ENCODE results near the gene NRP1.

Gene NRP1

GRCh38 chr10:33201971-33202370, 132.5 kb downstream of the NRP1 start:
- DNase-seq: no peak

GRCh38 chr10:33201056-33201780, 133.2 kb downstream of the NRP1 start:
- no peak for DNase-seq

GRCh38 chr10:33199731-33200232, 134.7 kb downstream of the NRP1 start:
- no peak for DNase-seq

- no peak for DNase-seq
Measured at GRCh38 chr10:33198610-33199009, 135.9 kb downstream of the NRP1 start.

GRCh38 chr10:33196710-33197491, 137.6 kb downstream of the NRP1 start:
- no peak for DNase-seq

GRCh38 chr10:33196377-33196706, 138.1 kb downstream of the NRP1 start:
- no peak for DNase-seq

GRCh38 chr10:33195608-33196376, 138.7 kb downstream of the NRP1 start:
- no peak for DNase-seq

GRCh38 chr10:33193701-33194521, 140.6 kb downstream of the NRP1 start:
- no peak for DNase-seq

GRCh38 chr10:33193057-33193700, 141.3 kb downstream of the NRP1 start:
- peak; percentile 79 for DNase-seq

- DNase-seq: no peak
Measured at GRCh38 chr10:33192190-33192589, 142.3 kb downstream of the NRP1 start.

- no peak for DNase-seq
Measured at GRCh38 chr10:33190406-33190805, 144.1 kb downstream of the NRP1 start.

GRCh38 chr10:33189808-33190207, 144.7 kb downstream of the NRP1 start:
- DNase-seq: no peak

- DNase-seq: no peak
Measured at GRCh38 chr10:33189363-33189762, 145.1 kb downstream of the NRP1 start.

GRCh38 chr10:33187427-33187999, 147.0 kb downstream of the NRP1 start:
- DNase-seq: no peak

- no peak for DNase-seq
Measured at GRCh38 chr10:33186150-33186549, 148.3 kb downstream of the NRP1 start.

- no peak for DNase-seq
Measured at GRCh38 chr10:33183655-33184054, 150.8 kb downstream of the NRP1 start.

- DNase-seq: no peak
Measured at GRCh38 chr10:33180921-33181320, 153.5 kb downstream of the NRP1 start.

GRCh38 chr10:33180390-33180789, 154.1 kb downstream of the NRP1 start:
- no peak for DNase-seq

GRCh38 chr10:33179067-33179466, 155.4 kb downstream of the NRP1 start:
- no peak for DNase-seq

- no peak for DNase-seq
Measured at GRCh38 chr10:33178026-33178755, 156.3 kb downstream of the NRP1 start.

GRCh38 chr10:33176688-33177087, 157.8 kb downstream of the NRP1 start:
- DNase-seq: no peak

All from activated CD8-positive, alpha-beta memory T cell treated with anti-CD3 and anti-CD28 coated beads, Interleukin-2, amount 50 U/mL, for 48 hours (primary cell).